Hepatocyte (in vitro differentiated cells): ENCODE results near the gene TBPL1.

Source experiments
- EZH2phosphoT487 ChIP-seq: fragments of 200-600 bp; sonication (generic); IDR thresholded peaks from one replicate; pipeline ENCODE4 v1.6.1; 2018; ENCODE audit warnings: antibody characterized with exemption, mild to moderate bottlenecking, low read depth, moderate library complexity; ENCODE audit not compliant: unreplicated experiment, severe bottlenecking
- TF ChIP-seq, protein P1 (sequence below): fragments of 200-600 bp; sonication (generic); IDR thresholded peaks from 2 replicates; pipeline ENCODE4 v1.5.1; 2016; ENCODE audit warnings: antibody characterized with exemption, mild to moderate bottlenecking; ENCODE audit not compliant: poor library complexity

DNA sequence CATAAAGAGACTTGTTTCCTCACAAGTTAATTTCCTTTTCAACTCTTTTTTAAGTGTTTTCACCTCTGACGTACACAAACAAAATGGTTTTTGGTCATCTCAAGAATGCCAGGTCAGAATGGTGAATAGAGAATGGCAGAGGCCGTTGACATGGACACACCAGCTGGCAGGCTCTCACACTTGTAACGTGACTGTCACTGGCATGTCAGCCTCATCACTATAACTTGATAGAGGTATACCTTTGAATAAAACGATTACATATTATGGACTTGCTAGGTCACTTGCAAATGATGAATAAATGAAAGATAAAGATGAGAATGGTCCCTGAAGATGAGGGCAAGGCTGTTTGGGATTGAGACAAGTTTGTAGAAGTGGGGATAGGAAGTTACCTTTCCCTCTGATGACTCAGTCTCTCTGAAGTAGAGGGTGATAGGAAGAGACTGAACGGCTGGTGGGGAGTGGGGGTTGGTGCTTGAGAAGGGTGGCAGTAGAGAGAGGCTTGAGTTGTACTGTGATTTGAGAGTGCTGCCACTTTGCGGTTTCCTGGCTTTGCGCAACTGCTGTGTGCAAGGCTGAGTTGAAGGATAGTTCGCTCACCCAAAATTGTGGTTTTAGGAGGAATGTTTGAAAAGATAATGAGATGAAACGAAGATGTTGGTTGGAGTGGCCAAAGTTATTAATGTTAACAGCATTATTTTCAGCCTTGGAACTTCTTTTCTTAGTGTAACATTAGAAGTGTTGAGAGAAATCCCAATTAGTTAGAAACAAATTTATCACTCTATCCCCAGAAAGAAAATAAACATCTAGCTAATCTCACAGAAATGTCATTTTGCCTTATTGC is 30.3 kb downstream of the TBPL1 start:
- TF ChIP-seq, protein P1, sequence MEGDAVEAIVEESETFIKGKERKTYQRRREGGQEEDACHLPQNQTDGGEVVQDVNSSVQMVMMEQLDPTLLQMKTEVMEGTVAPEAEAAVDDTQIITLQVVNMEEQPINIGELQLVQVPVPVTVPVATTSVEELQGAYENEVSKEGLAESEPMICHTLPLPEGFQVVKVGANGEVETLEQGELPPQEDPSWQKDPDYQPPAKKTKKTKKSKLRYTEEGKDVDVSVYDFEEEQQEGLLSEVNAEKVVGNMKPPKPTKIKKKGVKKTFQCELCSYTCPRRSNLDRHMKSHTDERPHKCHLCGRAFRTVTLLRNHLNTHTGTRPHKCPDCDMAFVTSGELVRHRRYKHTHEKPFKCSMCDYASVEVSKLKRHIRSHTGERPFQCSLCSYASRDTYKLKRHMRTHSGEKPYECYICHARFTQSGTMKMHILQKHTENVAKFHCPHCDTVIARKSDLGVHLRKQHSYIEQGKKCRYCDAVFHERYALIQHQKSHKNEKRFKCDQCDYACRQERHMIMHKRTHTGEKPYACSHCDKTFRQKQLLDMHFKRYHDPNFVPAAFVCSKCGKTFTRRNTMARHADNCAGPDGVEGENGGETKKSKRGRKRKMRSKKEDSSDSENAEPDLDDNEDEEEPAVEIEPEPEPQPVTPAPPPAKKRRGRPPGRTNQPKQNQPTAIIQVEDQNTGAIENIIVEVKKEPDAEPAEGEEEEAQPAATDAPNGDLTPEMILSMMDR: no peak
- TF ChIP-seq EZH2phosphoT487: no peak
